Measurements from ENCODE around the gene AIDA. TPM values are rescaled to one million over a fixed set of nuclear protein-coding genes. Genes with fewer than 3 reads are reported as not detected.

Gene AIDA
- total and polyA plus RNA-seq, 2 donors from 2014 or later: 41.4 to 73.7 TPM

- DNase-seq (peak; percentile 71 to 87 (median 83)), FAIRE-seq (no peak)
- no peak for TF ChIP-seq CTCF (IDR thresholded peaks at IDR 0.05; ENCODE audit: borderline replicate concordance, extremely low read depth, insufficient read depth)
- intact Hi-C loops (cut with DNase I): no loop called here
- H3K9me3 ChIP-seq (ENCODE audit: control insufficient read depth in 2 of 3, insufficient read depth in 1 of 3, low read length in 3 of 3): no peaks in the 10 kb centered on the region
- H3K27ac ChIP-seq (ENCODE audit: low read depth in 2 of 2, low read length in 2 of 2): peak overlapping the region; percentile 84 to 94
- H3K4me3 ChIP-seq (ENCODE audit: low read length in 3 of 3): peak overlapping the region; percentile 91 to 97 (median 92)
- H3K27me3 ChIP-seq (ENCODE audit: control insufficient read depth, insufficient read depth, low read length): no peaks in the 10 kb centered on the region
- peaks cover 0 to 3% (median 2%) of the 10 kb centered on the region in 3 donors for H3K4me1 ChIP-seq (ENCODE audit: control insufficient read depth in 2 of 3, insufficient read depth in 2 of 3, low read depth in 1 of 3, low read length in 3 of 3)
- H3K9ac ChIP-seq (ENCODE audit: low read length in 3 of 3): peak overlapping the region; percentile 90 to 97 (median 91)
- H3K36me3 ChIP-seq (ENCODE audit: control insufficient read depth in 2 of 3, insufficient read depth in 3 of 3, low read length in 3 of 3): peaks cover 0 to 2% (median 0%) of the 10 kb centered on the region in 3 donors
These were observed 705 bp downstream of the AIDA start for GRCh38 chr1:222711319-222712252.

DNA sequence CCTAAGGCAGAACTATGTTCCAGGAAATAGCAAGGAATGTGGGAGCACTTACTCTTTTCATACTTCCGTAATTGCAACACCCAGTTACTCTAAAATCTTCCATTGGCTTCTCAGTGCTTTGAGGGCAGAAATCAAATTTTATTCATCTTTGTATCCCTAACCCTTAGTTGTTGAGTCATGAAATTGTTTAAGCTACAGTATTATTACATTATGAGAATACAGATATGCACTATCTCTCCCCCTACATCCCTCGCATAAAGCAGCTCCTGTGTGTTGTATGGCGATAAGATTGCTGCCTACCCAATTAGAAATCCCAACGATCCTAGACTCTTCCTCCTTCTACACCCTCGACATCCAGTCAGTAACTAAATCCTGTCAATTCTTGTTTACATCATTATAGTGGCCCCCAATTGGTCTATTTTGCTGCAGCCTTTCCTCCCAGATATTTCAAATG lies 2.6 kb downstream of the AIDA start:
- peaks cover 0 to 3% (median 2%) of the 10 kb centered on the region in 3 donors for H3K4me1 ChIP-seq (ENCODE audit: control insufficient read depth in 2 of 3, insufficient read depth in 2 of 3, low read depth in 1 of 3, low read length in 3 of 3)
- no peaks in the 10 kb centered on the region for H3K36me3 ChIP-seq (ENCODE audit: control insufficient read depth in 2 of 3, insufficient read depth in 3 of 3, low read length in 3 of 3)
- no peak overlapping the region for H3K9ac ChIP-seq (ENCODE audit: low read length in 3 of 3)
- intact Hi-C loops (cut with DNase I): no loop called here
- FAIRE-seq (no peak), DNase-seq (no peak)
- no peak overlapping the region for H3K4me3 ChIP-seq (ENCODE audit: low read length in 3 of 3)
- H3K27me3 ChIP-seq (ENCODE audit: control insufficient read depth, insufficient read depth, low read length): no peaks in the 10 kb centered on the region
- no peak overlapping the region for H3K27ac ChIP-seq (ENCODE audit: low read depth in 2 of 2, low read length in 2 of 2)
- no peak for TF ChIP-seq CTCF (IDR thresholded peaks at IDR 0.05; ENCODE audit: borderline replicate concordance, extremely low read depth, insufficient read depth)
- no peaks in the 10 kb centered on the region for H3K9me3 ChIP-seq (ENCODE audit: control insufficient read depth in 2 of 3, insufficient read depth in 1 of 3, low read length in 3 of 3)

GRCh38 chr1:222706815-222707214 lies 5.5 kb downstream of the AIDA start:
- DNase-seq (no peak), FAIRE-seq (no peak)
- Histone ChIP-seq H3K4me3 (ENCODE audit: low read length in 3 of 3) (no peak overlapping the region), H3K27ac (ENCODE audit: low read depth in 2 of 2, low read length in 2 of 2) (no peak overlapping the region), H3K27me3 (ENCODE audit: control insufficient read depth, insufficient read depth, low read length) (no peaks in the 10 kb centered on the region), H3K9ac (ENCODE audit: low read length in 3 of 3) (no peak overlapping the region), H3K36me3 (ENCODE audit: control insufficient read depth in 2 of 3, insufficient read depth in 3 of 3, low read length in 3 of 3) (peaks cover 0 to 3% (median 0%) of the 10 kb centered on the region in 3 donors), H3K4me1 (ENCODE audit: control insufficient read depth in 2 of 3, insufficient read depth in 2 of 3, low read depth in 1 of 3, low read length in 3 of 3) (peaks cover 0 to 3% (median 0%) of the 10 kb centered on the region in 3 donors), H3K9me3 (ENCODE audit: control insufficient read depth in 2 of 3, insufficient read depth in 1 of 3, low read length in 3 of 3) (no peaks in the 10 kb centered on the region)
- no peak for TF ChIP-seq CTCF (IDR thresholded peaks at IDR 0.05; ENCODE audit: borderline replicate concordance, extremely low read depth, insufficient read depth)
- intact Hi-C loops (cut with DNase I): no loop called here
